DND-41 (cell line): ENCODE results near the gene UBE3B.

Source experiments
- ATAC-seq: fragments of 200-7000 bp; cut with Tn5 transposase; 3 replicates; pipeline ENCODE4 v1.9.1; 2021; ENCODE audit warnings: low read depth; ENCODE audit not compliant: insufficient read depth
- DNase-seq: peaks from one replicate; pipeline ENCODE4 v3.0.0-alpha.2; 2020
- H2AFZ ChIP-seq: 2 replicates; pipeline ENCODE4 v1.6.0; 2012; ENCODE audit warnings: low read depth, low read length
- H3K27ac ChIP-seq: 2 replicates; pipeline ENCODE4 v1.5.1; 2012; ENCODE audit warnings: low read length, inconsistent platforms
- H3K27me3 ChIP-seq: fragments of 200-600 bp; sonication (generic); 2 replicates; pipeline ENCODE4 v1.6.0; 2012; ENCODE audit warnings: low read length, mild to moderate bottlenecking, inconsistent platforms; ENCODE audit not compliant: insufficient read depth, poor library complexity
- H3K36me3 ChIP-seq: 2 replicates; pipeline ENCODE4 v1.5.1; 2012; ENCODE audit warnings: low read length, inconsistent platforms; ENCODE audit not compliant: insufficient read depth
- H3K4me1 ChIP-seq: 2 replicates; pipeline ENCODE4 v1.5.1; 2012; ENCODE audit warnings: mild to moderate bottlenecking, low read length; ENCODE audit not compliant: insufficient read depth
- H3K4me2 ChIP-seq: 2 replicates; pipeline ENCODE4 v1.6.0; 2012; ENCODE audit warnings: mild to moderate bottlenecking, moderate library complexity, low read length, inconsistent platforms; ENCODE audit not compliant: insufficient read depth
- H3K4me3 ChIP-seq, 2 experiments: fragments of 200-600 bp in 1 of 2; shearing (Covaris generic) in 1 of 2; 2 replicates each; pipeline ENCODE4 v1.5.1; 2012 to 2016; ENCODE audit warnings: inconsistent platforms in 2 of 2, low read length in 2 of 2, mild to moderate bottlenecking in 2 of 2, low read depth in 1 of 2, moderate library complexity in 1 of 2
- H3K79me2 ChIP-seq: 2 replicates; pipeline ENCODE4 v1.6.0; 2012; ENCODE audit warnings: low read length, inconsistent platforms; ENCODE audit not compliant: insufficient read depth
- H3K9ac ChIP-seq: 2 replicates; pipeline ENCODE4 v1.6.0; 2012; ENCODE audit warnings: low read depth, mild to moderate bottlenecking, inconsistent platforms, low read length, moderate library complexity
- H3K9me3 ChIP-seq: 2 replicates; pipeline ENCODE4 v1.5.1; 2012; ENCODE audit warnings: low read length, moderate library complexity, mild to moderate bottlenecking, inconsistent platforms; ENCODE audit not compliant: insufficient read depth, severe bottlenecking
- H4K20me1 ChIP-seq: 2 replicates; pipeline ENCODE4 v1.6.0; 2012; ENCODE audit warnings: low read length; ENCODE audit not compliant: insufficient read depth
- EZH2 ChIP-seq: IDR thresholded peaks from 3 replicates; pipeline ENCODE4 v1.6.1; 2012; ENCODE audit warnings: borderline replicate concordance, low read depth, mild to moderate bottlenecking, moderate library complexity, low read length, inconsistent platforms; ENCODE audit not compliant: severe bottlenecking
- TF ChIP-seq, protein P1 (sequence below): IDR thresholded peaks from 2 replicates; pipeline ENCODE4 v1.5.1; 2012; ENCODE audit warnings: borderline replicate concordance, low read length, moderate library complexity, mild to moderate bottlenecking; ENCODE audit not compliant: poor library complexity, severe bottlenecking; ENCODE audit errors: extremely low read depth

Gene UBE3B

DNA sequence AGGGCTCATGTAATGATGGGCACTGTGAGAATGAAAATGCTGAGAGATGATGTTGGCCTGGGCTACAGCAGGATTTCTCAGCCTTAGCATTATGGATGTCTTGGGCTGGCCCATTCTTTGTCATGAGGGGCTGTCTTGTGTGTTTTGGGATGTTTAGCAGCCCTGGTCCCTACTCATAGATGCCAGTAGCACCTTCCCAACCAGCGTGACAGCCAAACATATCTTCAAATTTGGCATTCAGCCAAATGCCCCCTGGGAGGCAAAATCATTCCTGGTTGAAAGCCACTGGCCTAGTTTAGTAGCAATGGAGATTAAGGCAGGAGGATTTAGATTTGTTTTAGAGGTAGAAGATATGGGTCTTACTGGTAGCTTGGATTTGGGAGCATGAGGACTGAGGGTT lies 26.6 kb downstream of the UBE3B start:
- no peak for DNase-seq
- H3K4me1 ChIP-seq = no peaks in the 10 kb centered on the region

DNA sequence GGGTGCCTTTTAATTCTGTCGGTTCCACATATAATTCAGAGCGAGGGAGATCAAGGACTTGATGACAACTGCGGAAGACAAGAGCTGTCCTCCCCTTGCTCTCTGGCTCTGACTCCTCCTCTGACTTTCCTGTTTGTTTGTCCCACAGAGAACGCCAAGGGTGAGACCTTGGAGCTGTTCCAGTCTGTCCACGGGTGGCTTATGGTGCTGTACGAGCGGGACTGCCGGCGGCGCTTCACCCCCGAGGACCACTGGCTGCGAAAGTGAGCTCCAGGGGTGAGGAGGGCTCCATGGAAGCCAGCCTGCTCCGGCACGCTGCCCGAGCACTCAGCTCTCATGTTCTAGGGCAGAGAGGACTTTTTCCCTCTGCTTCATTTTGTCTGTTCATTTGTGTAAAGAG lies 32.8 kb downstream of the UBE3B start:
- TF ChIP-seq, protein P1, sequence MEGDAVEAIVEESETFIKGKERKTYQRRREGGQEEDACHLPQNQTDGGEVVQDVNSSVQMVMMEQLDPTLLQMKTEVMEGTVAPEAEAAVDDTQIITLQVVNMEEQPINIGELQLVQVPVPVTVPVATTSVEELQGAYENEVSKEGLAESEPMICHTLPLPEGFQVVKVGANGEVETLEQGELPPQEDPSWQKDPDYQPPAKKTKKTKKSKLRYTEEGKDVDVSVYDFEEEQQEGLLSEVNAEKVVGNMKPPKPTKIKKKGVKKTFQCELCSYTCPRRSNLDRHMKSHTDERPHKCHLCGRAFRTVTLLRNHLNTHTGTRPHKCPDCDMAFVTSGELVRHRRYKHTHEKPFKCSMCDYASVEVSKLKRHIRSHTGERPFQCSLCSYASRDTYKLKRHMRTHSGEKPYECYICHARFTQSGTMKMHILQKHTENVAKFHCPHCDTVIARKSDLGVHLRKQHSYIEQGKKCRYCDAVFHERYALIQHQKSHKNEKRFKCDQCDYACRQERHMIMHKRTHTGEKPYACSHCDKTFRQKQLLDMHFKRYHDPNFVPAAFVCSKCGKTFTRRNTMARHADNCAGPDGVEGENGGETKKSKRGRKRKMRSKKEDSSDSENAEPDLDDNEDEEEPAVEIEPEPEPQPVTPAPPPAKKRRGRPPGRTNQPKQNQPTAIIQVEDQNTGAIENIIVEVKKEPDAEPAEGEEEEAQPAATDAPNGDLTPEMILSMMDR = no peak
- TF ChIP-seq EZH2 = no peak
- no peaks in the 10 kb centered on the region for H3K4me1 ChIP-seq
- DNase-seq (no peak), ATAC-seq (no peak)
- peaks cover 84% of the 10 kb centered on the region for H3K36me3 ChIP-seq
- H3K9me3 ChIP-seq = no peaks in the 10 kb centered on the region
- H3K79me2 ChIP-seq = no peaks in the 10 kb centered on the region
- no peak overlapping the region for H3K4me3 ChIP-seq
- no peak overlapping the region for H3K27ac ChIP-seq
- H4K20me1 ChIP-seq = no peaks in the 10 kb centered on the region
- no peak overlapping the region for H3K9ac ChIP-seq
- no peak overlapping the region for H3K4me2 ChIP-seq
- no peaks in the 10 kb centered on the region for H3K27me3 ChIP-seq
- H2AFZ ChIP-seq = no peak overlapping the region

More for the DNA sequence above, 26.6 kb downstream of the UBE3B start:
- H3K9me3 ChIP-seq = no peaks in the 10 kb centered on the region
- H3K4me2 ChIP-seq = no peak overlapping the region
- no peak overlapping the region for H3K27ac ChIP-seq
- no peak overlapping the region for H3K4me3 ChIP-seq
- no peak for ATAC-seq
- H4K20me1 ChIP-seq = no peaks in the 10 kb centered on the region
- H3K9ac ChIP-seq = no peak overlapping the region
- no peaks in the 10 kb centered on the region for H3K79me2 ChIP-seq
- no peaks in the 10 kb centered on the region for H3K27me3 ChIP-seq
- H2AFZ ChIP-seq = no peak overlapping the region
- TF ChIP-seq, protein P1 = no peak
- no peak for TF ChIP-seq EZH2
- H3K36me3 ChIP-seq = peaks cover 87% of the 10 kb centered on the region

DNA sequence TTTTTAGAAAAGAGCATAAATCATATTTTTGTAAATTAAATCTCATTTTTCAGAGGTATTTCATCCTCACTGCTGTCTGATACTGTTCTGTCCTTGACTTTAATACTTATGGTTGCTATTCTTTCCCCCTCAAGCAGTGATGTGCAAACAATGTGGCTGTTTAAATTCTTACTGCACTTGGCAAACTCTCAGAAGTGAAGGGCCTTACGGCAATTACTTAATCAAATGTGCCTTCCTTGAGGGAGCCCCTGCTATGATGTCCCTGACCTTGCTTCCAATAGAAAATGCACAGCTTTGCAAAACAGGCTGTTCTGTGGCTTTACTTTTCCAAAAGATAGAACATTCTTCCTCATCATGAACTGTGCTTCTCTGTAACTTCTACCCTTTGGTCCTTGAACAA lies 35.2 kb downstream of the UBE3B start:
- no peak for TF ChIP-seq EZH2
- TF ChIP-seq, protein P1 = no peak
- DNase-seq = no peak
- H3K4me1 ChIP-seq = no peaks in the 10 kb centered on the region
- no peak overlapping the region for H2AFZ ChIP-seq
- H3K27ac ChIP-seq = no peak overlapping the region
- no peaks in the 10 kb centered on the region for H3K79me2 ChIP-seq
- ATAC-seq = no peak
- H3K4me3 ChIP-seq = no peak overlapping the region
- H3K4me2 ChIP-seq = no peak overlapping the region
- no peaks in the 10 kb centered on the region for H4K20me1 ChIP-seq
- peaks cover 77% of the 10 kb centered on the region for H3K36me3 ChIP-seq
- no peaks in the 10 kb centered on the region for H3K27me3 ChIP-seq
- no peaks in the 10 kb centered on the region for H3K9me3 ChIP-seq
- H3K9ac ChIP-seq = no peak overlapping the region

DNA sequence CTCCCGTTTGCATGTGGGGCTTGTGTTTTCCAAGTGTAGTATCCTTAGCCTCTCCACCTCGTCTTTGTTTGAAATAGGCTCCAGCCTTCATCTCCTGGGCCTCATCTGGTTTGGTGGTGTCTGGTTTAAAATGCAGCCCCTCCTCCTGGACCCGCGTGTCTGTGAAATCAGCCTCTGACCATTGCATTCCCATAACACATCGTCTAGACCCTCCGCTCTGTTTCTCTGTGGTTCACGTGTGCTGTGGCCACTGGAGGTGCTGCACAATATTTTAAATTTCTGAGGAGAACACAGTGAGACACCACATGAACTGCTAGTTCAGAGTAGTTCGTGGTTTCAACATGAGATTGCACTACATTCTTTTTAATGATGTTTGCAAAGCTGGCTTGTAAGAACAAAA lies 35.6 kb downstream of the UBE3B start:
- Histone ChIP-seq H3K27me3 (no peaks in the 10 kb centered on the region), H3K4me3 (no peak overlapping the region)

More for the DNA sequence above, 35.6 kb downstream of the UBE3B start:
- ATAC-seq = no peak
- no peak overlapping the region for H2AFZ ChIP-seq
- H3K27ac ChIP-seq = no peak overlapping the region
- no peaks in the 10 kb centered on the region for H4K20me1 ChIP-seq
- H3K9me3 ChIP-seq = no peaks in the 10 kb centered on the region
- H3K9ac ChIP-seq = no peak overlapping the region
- TF ChIP-seq, protein P1 = no peak
- peaks cover 77% of the 10 kb centered on the region for H3K36me3 ChIP-seq
- no peak overlapping the region for H3K4me2 ChIP-seq
- H3K79me2 ChIP-seq = no peaks in the 10 kb centered on the region
- no peak for DNase-seq
- no peaks in the 10 kb centered on the region for H3K4me1 ChIP-seq
